Measurements from ENCODE around the gene CABYR. TPM values are rescaled to one million over a fixed set of nuclear protein-coding genes. Genes with fewer than 3 reads are reported as not detected.
A peak's percentile ranks its signal among the peaks of the same experiment; 100 is the strongest.
"Not testable (repeated sequence)": the region's sequence is repeated elsewhere in the genome, so short reads cannot be mapped to it uniquely, and the experiment has no call there.

The CABYR gene
- total and polyA plus RNA-seq, 8 donors = 0.73 to 9.4 (median 2.6) TPM; not detected in 3

- H3K36me3 ChIP-seq = peaks cover 5 to 78% (median 57%) of the 10 kb centered on the region in 4 donors
- intact Hi-C loops (cut with DNase I; ENCODE audit: low total_unique reads) = no loop called here
- H3K27ac ChIP-seq = no peak overlapping the region
- no peaks in the 10 kb centered on the region for H3K27me3 ChIP-seq
- no peak overlapping the region for H3K4me3 ChIP-seq
- 54 to 87% (median 83%) methylated on average over 2 of the region's 2 CpGs for WGBS, 5 donors
- TF ChIP-seq POLR2A (IDR thresholded peaks at IDR 0.05) = no peak
- no peaks in the 10 kb centered on the region for H3K9me3 ChIP-seq
- peak in 1 of 2 donors; percentile 31 for DNase-seq
- peaks cover 0 to 3% (median 0%) of the 10 kb centered on the region in 4 donors for H3K4me1 ChIP-seq
Observed at GRCh38 chr18:24130494-24130893, 8.4 kb upstream of the CABYR start.

- peaks cover 0 to 17% (median 11%) of the 10 kb centered on the region in 4 donors for H3K36me3 ChIP-seq
- WGBS, 5 donors = 59 to 71% (median 64%) methylated on average over 3 of the region's 3 CpGs
- H3K9me3 ChIP-seq = no peaks in the 10 kb centered on the region
- no peak for TF ChIP-seq CTCF (IDR thresholded peaks at IDR 0.05)
- TF ChIP-seq POLR2AphosphoS5 (IDR thresholded peaks at IDR 0.05) = no peak
- TF ChIP-seq EP300 (IDR thresholded peaks at IDR 0.05) = no peak
- no peak for TF ChIP-seq POLR2A (IDR thresholded peaks at IDR 0.05)
- H3K4me3 ChIP-seq = no peak overlapping the region
- DNase-seq = no peak
- H3K27ac ChIP-seq = no peak overlapping the region
- intact Hi-C loops (cut with DNase I; ENCODE audit: low total_unique reads) = no loop called here
- H3K4me1 ChIP-seq = peaks cover 0 to 19% (median 15%) of the 10 kb centered on the region in 4 donors
- peaks cover 0 to 9% (median 0%) of the 10 kb centered on the region in 3 donors for H3K27me3 ChIP-seq
Observed at GRCh38 chr18:24136967-24137373, 1.9 kb upstream of the CABYR start.

GRCh38 chr18:24138409-24138788, 463 bp upstream of the CABYR start:
- WGBS, 5 donors = 29 to 41% (median 38%) methylated on average over 7 of the region's 7 CpGs
- Histone ChIP-seq H3K27ac (peak overlapping the region in 3 of 5 donors; percentile 63 to 74 (median 65)), H3K27me3 (peaks cover 0 to 9% (median 0%) of the 10 kb centered on the region in 3 donors), H3K4me1 (peaks cover 0 to 19% (median 15%) of the 10 kb centered on the region in 4 donors), H3K9me3 (no peaks in the 10 kb centered on the region), H3K36me3 (peaks cover 0 to 3% (median under 1%) of the 10 kb centered on the region in 4 donors), H3K4me3 (peak overlapping the region; percentile 56 to 62 (median 60))
- DNase-seq = peak in 1 of 2 donors; percentile 19
- TF ChIP-seq POLR2AphosphoS5 (IDR thresholded peaks at IDR 0.05) = no peak
- TF ChIP-seq CTCF (IDR thresholded peaks at IDR 0.05) = no peak
- intact Hi-C loops (cut with DNase I; ENCODE audit: low total_unique reads) = no loop called here

GRCh38 chr18:24140697-24141096, 1.8 kb downstream of the CABYR start:
- 88 to 99% (median 91%) methylated on average over 2 of the region's 2 CpGs for WGBS, 5 donors
- H3K9me3 ChIP-seq = no peaks in the 10 kb centered on the region
- no peak overlapping the region for H3K27ac ChIP-seq
- H3K27me3 ChIP-seq = peaks cover 0 to 9% (median 0%) of the 10 kb centered on the region in 3 donors
- no peaks in the 10 kb centered on the region for H3K36me3 ChIP-seq
- intact Hi-C loops (cut with DNase I; ENCODE audit: low total_unique reads) = no loop called here
- TF ChIP-seq POLR2AphosphoS5 (IDR thresholded peaks at IDR 0.05) (no peak), POLR2A (IDR thresholded peaks at IDR 0.05) (no peak), EP300 (IDR thresholded peaks at IDR 0.05) (no peak), CTCF (IDR thresholded peaks at IDR 0.05) (no peak)
- no peak overlapping the region for H3K4me3 ChIP-seq
- peaks cover 0 to 19% (median 15%) of the 10 kb centered on the region in 4 donors for H3K4me1 ChIP-seq
- no peak for DNase-seq

GRCh38 chr18:24142376-24142775, 3.5 kb downstream of the CABYR start:
- H3K4me1 ChIP-seq = peaks cover 0 to 19% (median 15%) of the 10 kb centered on the region in 4 donors
- no peak overlapping the region for H3K4me3 ChIP-seq
- no peaks in the 10 kb centered on the region for H3K36me3 ChIP-seq
- peaks cover 0 to 9% (median 0%) of the 10 kb centered on the region in 3 donors for H3K27me3 ChIP-seq
- no peak for DNase-seq
- TF ChIP-seq POLR2AphosphoS5 (IDR thresholded peaks at IDR 0.05) (no peak), CTCF (IDR thresholded peaks at IDR 0.05) (no peak), EP300 (IDR thresholded peaks at IDR 0.05) (no peak), POLR2A (IDR thresholded peaks at IDR 0.05) (no peak)
- no peak overlapping the region for H3K27ac ChIP-seq
- intact Hi-C loops (cut with DNase I; ENCODE audit: low total_unique reads) = no loop called here
- H3K9me3 ChIP-seq = no peaks in the 10 kb centered on the region

- H3K27ac ChIP-seq; H3K27me3 ChIP-seq; H3K4me1 ChIP-seq; DNase-seq; H3K9me3 ChIP-seq; H3K4me3 ChIP-seq; intact Hi-C loops (cut with DNase I; ENCODE audit: low total_unique reads): not testable (repeated sequence)
- H3K36me3 ChIP-seq = peaks cover 0 to 34% (median 10%) of the 10 kb centered on the region in 4 donors
- 82 to 97% (median 96%) methylated on average over 9 to 28 of the region's 28 CpGs for WGBS, 5 donors
Observed at GRCh38 chr18:24149591-24149990, 10.7 kb downstream of the CABYR start.

All from stomach (tissue), 9 donors.